ENCODE results near the gene GKAP1.
"Not testable (repeated sequence)": the region's sequence is repeated elsewhere in the genome, so short reads cannot be mapped to it uniquely, and the experiment has no call there.

DNA sequence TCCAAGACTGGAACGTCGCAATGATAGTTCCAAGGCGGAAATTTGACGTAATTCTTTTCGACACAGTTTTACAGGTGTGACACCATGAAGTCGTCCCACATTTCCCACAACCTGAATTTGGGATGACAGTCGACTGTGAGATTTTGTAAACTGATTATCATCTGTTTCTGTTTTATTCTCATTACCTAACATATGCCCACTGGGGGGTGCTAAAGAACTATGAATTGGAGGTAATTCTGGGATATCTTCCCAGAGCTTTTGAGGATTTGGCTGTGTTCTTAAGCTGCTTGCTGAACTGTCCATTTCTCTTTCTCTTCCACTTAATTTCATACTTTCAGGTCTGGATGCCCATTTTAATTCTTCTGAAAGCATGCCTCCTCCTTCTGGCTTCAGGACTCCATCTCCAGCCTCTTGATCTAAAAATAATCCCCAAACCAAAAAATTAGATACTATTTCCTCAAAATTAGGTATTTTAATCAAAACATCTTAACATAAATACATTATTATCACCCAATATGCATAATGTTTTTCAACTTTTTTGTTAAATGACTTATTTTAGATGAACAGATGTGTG is 19.6 kb upstream of the GKAP1 start:
- not testable (repeated sequence) for TF ChIP-seq EZH2 (IDR thresholded peaks at IDR 0.05); POLR2AphosphoS5 (IDR thresholded peaks at IDR 0.05; ENCODE audit: borderline replicate concordance, low read depth, low read length)

All from SK-N-MC (cell line).